ENCODE results near the gene TEK.

Gene TEK

DNA sequence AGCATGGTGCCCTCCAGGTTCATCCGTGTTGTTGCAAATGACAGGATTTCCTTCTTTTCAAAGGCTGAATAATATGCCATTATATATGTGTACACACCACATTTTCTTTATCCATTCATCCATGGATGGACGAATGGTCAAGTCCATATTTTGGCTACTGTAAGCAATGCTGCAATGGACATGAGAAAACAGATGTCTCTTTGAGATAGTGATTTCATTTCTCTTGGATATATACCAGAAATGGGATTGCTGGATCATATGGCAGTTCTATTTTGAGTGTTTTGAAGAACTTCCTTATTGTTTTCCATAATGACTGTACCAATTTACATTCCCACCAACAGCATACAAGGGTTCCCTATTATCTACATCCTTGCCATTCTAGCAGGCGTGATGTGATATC is 67.9 kb downstream of the TEK start:
- TF ChIP-seq GATA1 (IDR thresholded peaks at IDR 0.05; ENCODE audit: low read depth, low read length) = no peak
- TF ChIP-seq POLR2A (IDR thresholded peaks at IDR 0.05; ENCODE audit: low read length) = no peak
- DNase-seq = no peak

- no peak for TF ChIP-seq POLR2A (IDR thresholded peaks at IDR 0.05; ENCODE audit: low read length)
- DNase-seq = no peak
These were observed 70.3 kb downstream of the TEK start for GRCh38 chr9:27179245-27179865.

DNA sequence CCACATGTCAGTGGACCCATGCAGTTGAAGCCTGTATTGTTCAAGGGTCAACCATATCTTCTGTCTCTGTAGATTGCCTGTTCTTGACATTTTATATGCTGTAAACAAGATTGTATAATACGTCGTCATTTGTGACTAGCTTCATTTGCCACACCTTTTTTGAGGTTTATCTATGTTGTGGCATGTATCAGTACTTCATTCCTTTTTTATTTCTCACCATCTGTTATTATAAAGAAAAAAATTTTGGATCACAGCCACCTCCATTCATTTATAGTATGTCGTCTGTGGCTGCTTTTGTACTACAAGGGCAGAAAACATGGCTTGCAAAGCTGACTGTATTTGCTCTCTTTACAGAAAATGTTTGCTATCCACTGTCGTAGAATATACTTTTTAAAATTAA is 72.4 kb downstream of the TEK start:
- TF ChIP-seq POLR2A (IDR thresholded peaks at IDR 0.05; ENCODE audit: low read length) (no peak), GATA1 (IDR thresholded peaks at IDR 0.05; ENCODE audit: low read depth, low read length) (no peak)
- DNase-seq = no peak

- DNase-seq = no peak
- TF ChIP-seq POLR2A (IDR thresholded peaks at IDR 0.05; ENCODE audit: low read length) (no peak), GATA1 (IDR thresholded peaks at IDR 0.05; ENCODE audit: low read depth, low read length) (no peak)
These were observed 73.4 kb downstream of the TEK start for GRCh38 chr9:27182421-27182820.

- no peak for TF ChIP-seq GATA1 (IDR thresholded peaks at IDR 0.05; ENCODE audit: low read depth, low read length)
These were observed 74.1 kb downstream of the TEK start for GRCh38 chr9:27183131-27183530.

DNA sequence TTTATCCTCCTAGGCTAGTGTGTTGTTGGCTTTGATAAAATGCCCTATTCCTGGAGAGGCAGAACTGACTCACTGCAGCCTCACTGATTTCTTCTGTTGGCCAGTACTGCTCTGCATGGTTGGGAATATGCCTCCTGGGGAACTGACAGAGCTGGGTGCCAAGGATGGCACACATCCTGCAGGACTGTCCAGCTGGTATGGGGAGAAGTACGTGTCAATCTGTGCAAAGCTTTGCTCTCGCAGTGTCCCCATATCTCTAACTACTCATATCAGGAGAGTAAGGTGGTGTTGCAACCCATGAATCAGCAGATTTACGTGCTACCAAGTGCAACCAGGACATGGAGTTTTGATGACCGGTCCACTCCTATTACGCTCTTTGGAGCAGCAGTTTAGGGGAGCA is 74.7 kb downstream of the TEK start:
- no peak for DNase-seq
- TF ChIP-seq POLR2A (IDR thresholded peaks at IDR 0.05; ENCODE audit: low read length) (no peak), GATA1 (IDR thresholded peaks at IDR 0.05; ENCODE audit: low read depth, low read length) (no peak)

More at GRCh38 chr9:27183131-27183530, 74.1 kb downstream of the TEK start:
- no peak for DNase-seq

- DNase-seq = no peak
- no peak for TF ChIP-seq POLR2A (IDR thresholded peaks at IDR 0.05; ENCODE audit: low read length)
- no peak for TF ChIP-seq GATA1 (IDR thresholded peaks at IDR 0.05; ENCODE audit: low read depth, low read length)
These were observed 75.7 kb downstream of the TEK start for GRCh38 chr9:27184556-27185351.

GRCh38 chr9:27188426-27188825 is 79.4 kb downstream of the TEK start:
- TF ChIP-seq POLR2A (IDR thresholded peaks at IDR 0.05; ENCODE audit: low read length) (no peak), GATA1 (IDR thresholded peaks at IDR 0.05; ENCODE audit: low read depth, low read length) (no peak)
- no peak for DNase-seq

GRCh38 chr9:27189426-27189825 is 80.4 kb downstream of the TEK start:
- TF ChIP-seq GATA1 (IDR thresholded peaks at IDR 0.05; ENCODE audit: low read depth, low read length) = no peak
- TF ChIP-seq POLR2A (IDR thresholded peaks at IDR 0.05; ENCODE audit: low read length) = no peak
- DNase-seq = no peak

- TF ChIP-seq POLR2A (IDR thresholded peaks at IDR 0.05; ENCODE audit: low read length) (no peak), GATA1 (IDR thresholded peaks at IDR 0.05; ENCODE audit: low read depth, low read length) (no peak)
- DNase-seq = no peak
These were observed 83.4 kb downstream of the TEK start for GRCh38 chr9:27192291-27192960.

DNA sequence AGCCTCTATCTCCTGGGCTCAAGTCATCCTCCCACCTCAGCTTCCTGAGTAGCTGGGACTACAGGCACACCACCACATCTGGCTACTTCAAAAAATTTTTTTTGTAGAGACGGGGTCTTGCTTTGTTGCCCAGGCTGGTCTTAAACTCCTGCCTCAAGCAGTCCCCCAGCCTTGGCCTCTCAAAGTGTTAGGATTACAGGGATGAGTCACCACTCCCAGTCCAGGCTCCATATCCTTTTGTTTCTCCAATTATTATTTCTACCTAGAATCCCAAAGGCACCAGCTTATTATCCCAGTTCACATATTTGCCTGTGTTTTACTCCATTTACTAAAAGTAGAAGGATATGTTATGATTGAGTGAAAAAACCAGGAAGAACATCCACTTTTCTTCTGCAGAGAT is 84.9 kb downstream of the TEK start:
- no peak for DNase-seq

GRCh38 chr9:27194401-27195091 is 85.5 kb downstream of the TEK start:
- no peak for DNase-seq
- TF ChIP-seq GATA1 (IDR thresholded peaks at IDR 0.05; ENCODE audit: low read depth, low read length) (no peak), POLR2A (IDR thresholded peaks at IDR 0.05; ENCODE audit: low read length) (no peak)

More for the DNA sequence above, 84.9 kb downstream of the TEK start:
- TF ChIP-seq GATA1 (IDR thresholded peaks at IDR 0.05; ENCODE audit: low read depth, low read length) (no peak), POLR2A (IDR thresholded peaks at IDR 0.05; ENCODE audit: low read length) (no peak)

DNA sequence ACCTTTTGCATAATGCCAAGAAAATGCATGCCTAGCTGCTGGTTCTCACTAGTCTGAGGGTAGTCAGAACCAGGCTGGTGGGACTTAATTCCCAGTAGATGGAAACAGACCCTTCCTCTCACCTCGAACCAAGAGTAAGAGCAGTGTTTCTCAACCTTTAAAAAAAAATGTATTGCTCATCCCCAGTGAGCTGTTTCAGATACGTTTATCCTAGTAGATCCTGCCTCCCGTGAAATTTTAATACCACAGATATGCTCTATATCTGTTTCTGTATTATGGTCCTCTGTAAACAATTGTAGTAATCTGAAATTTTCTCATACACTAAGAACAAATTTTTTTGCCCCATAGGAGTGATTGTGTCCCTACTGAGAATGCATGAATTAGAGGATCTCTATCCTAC is 86.2 kb downstream of the TEK start:
- TF ChIP-seq POLR2A (IDR thresholded peaks at IDR 0.05; ENCODE audit: low read length) (no peak), GATA1 (IDR thresholded peaks at IDR 0.05; ENCODE audit: low read depth, low read length) (no peak)
- DNase-seq = no peak

- DNase-seq = no peak
These were observed 87.4 kb downstream of the TEK start for GRCh38 chr9:27196383-27196782.

More at GRCh38 chr9:27196383-27196782, 87.4 kb downstream of the TEK start:
- TF ChIP-seq GATA1 (IDR thresholded peaks at IDR 0.05; ENCODE audit: low read depth, low read length) (no peak), POLR2A (IDR thresholded peaks at IDR 0.05; ENCODE audit: low read length) (no peak)

Data from erythroblast (primary cell).